Measurements from ENCODE around the gene SRGAP1.

SRGAP1 gene

GRCh38 chr12:64097366-64098105 lies 253.0 kb downstream of the SRGAP1 start:
- Histone ChIP-seq H4K8ac (ENCODE audit: low read depth, low read length) (no peak overlapping the region), H3K27me3 (ENCODE audit: insufficient read depth, low read length) (no peaks in the 10 kb centered on the region), H3K79me1 (ENCODE audit: low read length) (no peaks in the 10 kb centered on the region), H2BK12ac (ENCODE audit: low read length) (no peak overlapping the region), H2AK5ac (ENCODE audit: low read length) (no peak overlapping the region), H2BK120ac (ENCODE audit: insufficient read depth, low read length, poor library complexity) (no peak overlapping the region), H3K4ac (ENCODE audit: low read depth, low read length) (no peak overlapping the region), H3K18ac (ENCODE audit: low read length) (no peak overlapping the region), H3K9me3 (ENCODE audit: insufficient read depth, low read depth, low read length) (no peaks in the 10 kb centered on the region), H3K23ac (ENCODE audit: low read length) (no peak overlapping the region), H3K14ac (ENCODE audit: low read length) (no peak overlapping the region), H2BK5ac (ENCODE audit: low read depth, low read length, poor library complexity) (no peak overlapping the region), H3K27ac (ENCODE audit: low read depth, low read length) (no peak overlapping the region), H2AFZ (ENCODE audit: insufficient read depth, low read length, poor library complexity) (no peak overlapping the region), H3K4me1 (ENCODE audit: control insufficient read depth in 1 of 2, insufficient read depth in 2 of 2, low read length in 2 of 2) (no peaks in the 10 kb centered on the region), H3K79me2 (ENCODE audit: control insufficient read depth, insufficient read depth, low read length, poor library complexity) (no peaks in the 10 kb centered on the region), H4K91ac (ENCODE audit: low read depth, low read length) (no peak overlapping the region), H3K36me3 (ENCODE audit: control insufficient read depth in 1 of 2, insufficient read depth in 2 of 2, low read length in 2 of 2) (no peaks in the 10 kb centered on the region), H3K9ac (ENCODE audit: low read length) (no peak overlapping the region), H3K4me2 (ENCODE audit: low read length) (no peak overlapping the region), H4K12ac (ENCODE audit: low read depth, low read length) (no peak overlapping the region), H3K4me3 (ENCODE audit: low read depth, low read length) (no peak overlapping the region)
- no CpG with 5 or more reads among the region's 4 CpGs for WGBS (ENCODE audit: extremely low coverage, insufficient coverage, insufficient read length)
- no peak for DNase-seq

GRCh38 chr12:64098709-64099354 lies 254.3 kb downstream of the SRGAP1 start:
- H2AK5ac ChIP-seq (ENCODE audit: low read length) = no peak overlapping the region
- H3K4me1 ChIP-seq (ENCODE audit: control insufficient read depth in 1 of 2, insufficient read depth in 2 of 2, low read length in 2 of 2) = no peaks in the 10 kb centered on the region
- no peak overlapping the region for H2AFZ ChIP-seq (ENCODE audit: insufficient read depth, low read length, poor library complexity)
- H3K4me3 ChIP-seq (ENCODE audit: low read depth, low read length) = no peak overlapping the region
- no peak overlapping the region for H3K4me2 ChIP-seq (ENCODE audit: low read length)
- H3K36me3 ChIP-seq (ENCODE audit: control insufficient read depth in 1 of 2, insufficient read depth in 2 of 2, low read length in 2 of 2) = no peaks in the 10 kb centered on the region
- no peak overlapping the region for H4K8ac ChIP-seq (ENCODE audit: low read depth, low read length)
- no peak overlapping the region for H3K9ac ChIP-seq (ENCODE audit: low read length)
- H2BK120ac ChIP-seq (ENCODE audit: insufficient read depth, low read length, poor library complexity) = no peak overlapping the region
- no peak overlapping the region for H2BK12ac ChIP-seq (ENCODE audit: low read length)
- no peak overlapping the region for H3K4ac ChIP-seq (ENCODE audit: low read depth, low read length)
- H3K14ac ChIP-seq (ENCODE audit: low read length) = no peak overlapping the region
- H3K18ac ChIP-seq (ENCODE audit: low read length) = no peak overlapping the region
- no peaks in the 10 kb centered on the region for H3K27me3 ChIP-seq (ENCODE audit: insufficient read depth, low read length)
- H3K23ac ChIP-seq (ENCODE audit: low read length) = no peak overlapping the region
- H3K9me3 ChIP-seq (ENCODE audit: insufficient read depth, low read depth, low read length) = no peaks in the 10 kb centered on the region
- H2BK5ac ChIP-seq (ENCODE audit: low read depth, low read length, poor library complexity) = no peak overlapping the region
- no CpG with 5 or more reads among the region's 2 CpGs for WGBS (ENCODE audit: extremely low coverage, insufficient coverage, insufficient read length)
- H4K12ac ChIP-seq (ENCODE audit: low read depth, low read length) = no peak overlapping the region
- no peaks in the 10 kb centered on the region for H3K79me1 ChIP-seq (ENCODE audit: low read length)
- no peak for DNase-seq
- H4K91ac ChIP-seq (ENCODE audit: low read depth, low read length) = no peak overlapping the region
- no peaks in the 10 kb centered on the region for H3K79me2 ChIP-seq (ENCODE audit: control insufficient read depth, insufficient read depth, low read length, poor library complexity)
- no peak overlapping the region for H3K27ac ChIP-seq (ENCODE audit: low read depth, low read length)

- Histone ChIP-seq H2BK120ac (ENCODE audit: insufficient read depth, low read length, poor library complexity) (no peak overlapping the region), H2AK5ac (ENCODE audit: low read length) (no peak overlapping the region), H4K91ac (ENCODE audit: low read depth, low read length) (no peak overlapping the region), H4K8ac (ENCODE audit: low read depth, low read length) (no peak overlapping the region), H3K14ac (ENCODE audit: low read length) (no peak overlapping the region), H3K4me2 (ENCODE audit: low read length) (no peak overlapping the region), H2BK5ac (ENCODE audit: low read depth, low read length, poor library complexity) (no peak overlapping the region), H3K9me3 (ENCODE audit: insufficient read depth, low read depth, low read length) (no peaks in the 10 kb centered on the region), H3K9ac (ENCODE audit: low read length) (no peak overlapping the region), H4K12ac (ENCODE audit: low read depth, low read length) (no peak overlapping the region), H3K18ac (ENCODE audit: low read length) (no peak overlapping the region), H3K4me3 (ENCODE audit: low read depth, low read length) (no peak overlapping the region), H3K27me3 (ENCODE audit: insufficient read depth, low read length) (no peaks in the 10 kb centered on the region), H2AFZ (ENCODE audit: insufficient read depth, low read length, poor library complexity) (no peak overlapping the region), H3K79me1 (ENCODE audit: low read length) (no peaks in the 10 kb centered on the region), H3K4me1 (ENCODE audit: control insufficient read depth in 1 of 2, insufficient read depth in 2 of 2, low read length in 2 of 2) (no peaks in the 10 kb centered on the region), H3K4ac (ENCODE audit: low read depth, low read length) (no peak overlapping the region), H3K79me2 (ENCODE audit: control insufficient read depth, insufficient read depth, low read length, poor library complexity) (no peaks in the 10 kb centered on the region), H3K27ac (ENCODE audit: low read depth, low read length) (no peak overlapping the region), H2BK12ac (ENCODE audit: low read length) (no peak overlapping the region), H3K36me3 (ENCODE audit: control insufficient read depth in 1 of 2, insufficient read depth in 2 of 2, low read length in 2 of 2) (no peaks in the 10 kb centered on the region), H3K23ac (ENCODE audit: low read length) (no peak overlapping the region)
- peak; percentile 70 to 83 for DNase-seq
- no CpG with 5 or more reads among the region's 5 CpGs for WGBS (ENCODE audit: extremely low coverage, insufficient coverage, insufficient read length)
These were observed 254.9 kb downstream of the SRGAP1 start for GRCh38 chr12:64099397-64099796.

- Histone ChIP-seq H4K8ac (ENCODE audit: low read depth, low read length) (no peak overlapping the region), H3K36me3 (ENCODE audit: control insufficient read depth in 1 of 2, insufficient read depth in 2 of 2, low read length in 2 of 2) (no peaks in the 10 kb centered on the region), H3K9me3 (ENCODE audit: insufficient read depth, low read depth, low read length) (no peaks in the 10 kb centered on the region), H2BK120ac (ENCODE audit: insufficient read depth, low read length, poor library complexity) (no peak overlapping the region), H3K4me1 (ENCODE audit: control insufficient read depth in 1 of 2, insufficient read depth in 2 of 2, low read length in 2 of 2) (no peaks in the 10 kb centered on the region), H3K14ac (ENCODE audit: low read length) (no peak overlapping the region), H3K79me1 (ENCODE audit: low read length) (no peaks in the 10 kb centered on the region), H3K18ac (ENCODE audit: low read length) (no peak overlapping the region), H4K91ac (ENCODE audit: low read depth, low read length) (no peak overlapping the region), H2BK12ac (ENCODE audit: low read length) (no peak overlapping the region), H3K27ac (ENCODE audit: low read depth, low read length) (no peak overlapping the region), H3K27me3 (ENCODE audit: insufficient read depth, low read length) (no peaks in the 10 kb centered on the region), H2BK5ac (ENCODE audit: low read depth, low read length, poor library complexity) (no peak overlapping the region), H2AFZ (ENCODE audit: insufficient read depth, low read length, poor library complexity) (no peak overlapping the region), H3K79me2 (ENCODE audit: control insufficient read depth, insufficient read depth, low read length, poor library complexity) (no peaks in the 10 kb centered on the region), H3K4me3 (ENCODE audit: low read depth, low read length) (no peak overlapping the region), H3K23ac (ENCODE audit: low read length) (no peak overlapping the region), H3K4me2 (ENCODE audit: low read length) (no peak overlapping the region), H4K12ac (ENCODE audit: low read depth, low read length) (no peak overlapping the region), H3K4ac (ENCODE audit: low read depth, low read length) (no peak overlapping the region), H2AK5ac (ENCODE audit: low read length) (no peak overlapping the region), H3K9ac (ENCODE audit: low read length) (no peak overlapping the region)
- no CpG with 5 or more reads among the region's 4 CpGs for WGBS (ENCODE audit: extremely low coverage, insufficient coverage, insufficient read length)
- DNase-seq = no peak
These were observed 257.8 kb downstream of the SRGAP1 start for GRCh38 chr12:64102339-64102738.
